Measurements from ENCODE around the gene PTPRN2.

PTPRN2 gene

GRCh38 chr7:158404031-158404761 is 183.4 kb downstream of the PTPRN2 start:
- FAIRE-seq (no peak), DNase-seq (ENCODE audit: low spot score) (no peak)

- DNase-seq (ENCODE audit: low spot score) = no peak
- FAIRE-seq = no peak
Measured at GRCh38 chr7:158403013-158403821, 184.4 kb downstream of the PTPRN2 start.

GRCh38 chr7:158402471-158402870 is 185.2 kb downstream of the PTPRN2 start:
- FAIRE-seq (no peak), DNase-seq (ENCODE audit: low spot score) (no peak)

- DNase-seq (ENCODE audit: low spot score) (no peak), FAIRE-seq (no peak)
Measured at GRCh38 chr7:158401826-158402225, 185.8 kb downstream of the PTPRN2 start.

GRCh38 chr7:158401295-158401694 is 186.3 kb downstream of the PTPRN2 start:
- no peak for FAIRE-seq
- DNase-seq (ENCODE audit: low spot score) = no peak

GRCh38 chr7:158400601-158401225 is 186.9 kb downstream of the PTPRN2 start:
- FAIRE-seq (no peak), DNase-seq (ENCODE audit: low spot score) (no peak)

- DNase-seq (ENCODE audit: low spot score) = no peak
- no peak for FAIRE-seq
Measured at GRCh38 chr7:158399762-158400161, 187.9 kb downstream of the PTPRN2 start.

GRCh38 chr7:158398750-158399149 is 188.9 kb downstream of the PTPRN2 start:
- FAIRE-seq = no peak

GRCh38 chr7:158397885-158398284 is 189.7 kb downstream of the PTPRN2 start:
- FAIRE-seq (no peak), DNase-seq (ENCODE audit: low spot score) (no peak)

More at GRCh38 chr7:158398750-158399149, 188.9 kb downstream of the PTPRN2 start:
- DNase-seq (ENCODE audit: low spot score) = no peak

- no peak for DNase-seq (ENCODE audit: low spot score)
- FAIRE-seq = no peak
Measured at GRCh38 chr7:158396982-158397862, 190.4 kb downstream of the PTPRN2 start.

- no peak for FAIRE-seq
Measured at GRCh38 chr7:158396301-158396905, 191.2 kb downstream of the PTPRN2 start.

GRCh38 chr7:158395780-158396278 is 191.8 kb downstream of the PTPRN2 start:
- FAIRE-seq = no peak
- no peak for DNase-seq (ENCODE audit: low spot score)

More at GRCh38 chr7:158396301-158396905, 191.2 kb downstream of the PTPRN2 start:
- DNase-seq (ENCODE audit: low spot score) = no peak

- no peak for FAIRE-seq
Measured at GRCh38 chr7:158395349-158395748, 192.3 kb downstream of the PTPRN2 start.

GRCh38 chr7:158394936-158395335 is 192.7 kb downstream of the PTPRN2 start:
- peak; percentile 73 for DNase-seq (ENCODE audit: low spot score)
- FAIRE-seq = no peak

More at GRCh38 chr7:158395349-158395748, 192.3 kb downstream of the PTPRN2 start:
- DNase-seq (ENCODE audit: low spot score) = no peak

GRCh38 chr7:158393926-158394625 is 193.5 kb downstream of the PTPRN2 start:
- FAIRE-seq (no peak), DNase-seq (ENCODE audit: low spot score) (no peak)

GRCh38 chr7:158392251-158392650 is 195.4 kb downstream of the PTPRN2 start:
- FAIRE-seq = no peak
- DNase-seq (ENCODE audit: low spot score) = no peak

GRCh38 chr7:158391541-158391940 is 196.1 kb downstream of the PTPRN2 start:
- FAIRE-seq = no peak

GRCh38 chr7:158391141-158391540 is 196.5 kb downstream of the PTPRN2 start:
- DNase-seq (ENCODE audit: low spot score) (no peak), FAIRE-seq (no peak)

More at GRCh38 chr7:158391541-158391940, 196.1 kb downstream of the PTPRN2 start:
- no peak for DNase-seq (ENCODE audit: low spot score)

GRCh38 chr7:158390460-158390859 is 197.2 kb downstream of the PTPRN2 start:
- FAIRE-seq = no peak
- no peak for DNase-seq (ENCODE audit: low spot score)
